Measurements from ENCODE around the gene PSMC3IP.

The PSMC3IP gene

GRCh38 chr17:42530952-42531454 lies 46.5 kb downstream of the PSMC3IP start:
- no peak for TF ChIP-seq CTCF (IDR thresholded peaks at IDR 0.05; ENCODE audit: low read depth, low read length)

GRCh38 chr17:42529061-42529460 lies 48.5 kb downstream of the PSMC3IP start:
- H3K27ac ChIP-seq = peak overlapping the region; percentile 91
- H3K9me3 ChIP-seq (ENCODE audit: severe bottlenecking) = no peaks in the 10 kb centered on the region
- no peaks in the 10 kb centered on the region; the same call in 1 of the 2 replicates for H3K36me3 ChIP-seq
- TF ChIP-seq CTCF (IDR thresholded peaks at IDR 0.05; ENCODE audit: low read depth, low read length) = no peak
- H3K27me3 ChIP-seq (ENCODE audit: insufficient read depth, low read depth, severe bottlenecking) = no peaks in the 10 kb centered on the region
- H3K4me3 ChIP-seq (ENCODE audit: low read depth, low read length) = no peak overlapping the region
- no peak for DNase-seq

More at GRCh38 chr17:42530952-42531454, 46.5 kb downstream of the PSMC3IP start:
- Histone ChIP-seq H3K36me3 (no peaks in the 10 kb centered on the region), H3K27me3 (ENCODE audit: insufficient read depth, low read depth, severe bottlenecking) (no peaks in the 10 kb centered on the region), H3K27ac (peak overlapping the region; percentile 91), H3K4me3 (ENCODE audit: low read depth, low read length) (no peak overlapping the region), H3K9me3 (ENCODE audit: severe bottlenecking) (no peaks in the 10 kb centered on the region)
- DNase-seq = peak; percentile 57

GRCh38 chr17:42527932-42528331 lies 49.6 kb downstream of the PSMC3IP start:
- H3K9me3 ChIP-seq (ENCODE audit: severe bottlenecking) = no peaks in the 10 kb centered on the region
- no peaks in the 10 kb centered on the region for H3K27me3 ChIP-seq (ENCODE audit: insufficient read depth, low read depth, severe bottlenecking)
- H3K27ac ChIP-seq = no peak overlapping the region
- H3K4me3 ChIP-seq (ENCODE audit: low read depth, low read length) = no peak overlapping the region
- H3K36me3 ChIP-seq = peaks cover 10% of the 10 kb centered on the region
- no peak for TF ChIP-seq CTCF (IDR thresholded peaks at IDR 0.05; ENCODE audit: low read depth, low read length)
- no peak for DNase-seq

GRCh38 chr17:42526031-42526444 lies 51.5 kb downstream of the PSMC3IP start:
- no peak overlapping the region for H3K27ac ChIP-seq

GRCh38 chr17:42525221-42525620 lies 52.3 kb downstream of the PSMC3IP start:
- Histone ChIP-seq H3K36me3 (peaks cover 34% of the 10 kb centered on the region), H3K27ac (no peak overlapping the region), H3K9me3 (ENCODE audit: severe bottlenecking) (no peaks in the 10 kb centered on the region), H3K4me3 (ENCODE audit: low read depth, low read length) (no peak overlapping the region), H3K27me3 (ENCODE audit: insufficient read depth, low read depth, severe bottlenecking) (no peaks in the 10 kb centered on the region)
- DNase-seq = no peak
- TF ChIP-seq CTCF (IDR thresholded peaks at IDR 0.05; ENCODE audit: low read depth, low read length) = no peak

More at GRCh38 chr17:42526031-42526444, 51.5 kb downstream of the PSMC3IP start:
- TF ChIP-seq CTCF (IDR thresholded peaks at IDR 0.05; ENCODE audit: low read depth, low read length) = no peak
- Histone ChIP-seq H3K36me3 (peaks cover 29% of the 10 kb centered on the region), H3K27me3 (ENCODE audit: insufficient read depth, low read depth, severe bottlenecking) (no peaks in the 10 kb centered on the region), H3K4me3 (ENCODE audit: low read depth, low read length) (no peak overlapping the region), H3K9me3 (ENCODE audit: severe bottlenecking) (no peaks in the 10 kb centered on the region)
- no peak for DNase-seq

- no peak for DNase-seq
Observed at GRCh38 chr17:42522798-42523278, 54.7 kb downstream of the PSMC3IP start.

More at GRCh38 chr17:42522798-42523278, 54.7 kb downstream of the PSMC3IP start:
- no peak for TF ChIP-seq CTCF (IDR thresholded peaks at IDR 0.05; ENCODE audit: low read depth, low read length)
- Histone ChIP-seq H3K27me3 (ENCODE audit: insufficient read depth, low read depth, severe bottlenecking) (no peaks in the 10 kb centered on the region), H3K27ac (no peak overlapping the region), H3K4me3 (ENCODE audit: low read depth, low read length) (no peak overlapping the region), H3K36me3 (peaks cover 39% of the 10 kb centered on the region), H3K9me3 (ENCODE audit: severe bottlenecking) (no peaks in the 10 kb centered on the region)
